COR-L47 (cell line): Measurements from ENCODE around the gene LOXHD1.

Source experiments
- DNase-seq: peaks from one replicate; lab custom pipeline; 2025; lab: John Stamatoyannopoulos, UW

LOXHD1 gene

DNA sequence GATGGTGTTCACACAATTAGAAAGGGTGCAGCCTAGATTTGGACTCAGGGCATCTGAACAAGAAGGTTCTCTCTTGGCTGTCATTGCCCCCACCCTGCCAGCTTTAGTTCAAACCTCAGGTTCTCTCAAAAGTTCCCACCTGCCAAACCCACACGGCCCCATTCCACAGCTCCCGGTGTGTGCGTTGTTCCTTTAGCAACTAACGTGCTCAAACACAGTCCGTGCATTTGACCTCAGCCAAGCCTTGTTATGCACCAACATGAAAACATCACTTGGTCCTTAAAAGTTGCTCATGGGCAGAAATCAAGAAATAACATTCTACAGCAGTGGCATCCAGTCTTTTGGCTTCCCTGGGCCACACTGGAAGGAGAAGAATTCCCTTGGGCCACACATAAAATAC lies 32.0 kb downstream of the LOXHD1 start:
- DNase-seq = no peak

DNA sequence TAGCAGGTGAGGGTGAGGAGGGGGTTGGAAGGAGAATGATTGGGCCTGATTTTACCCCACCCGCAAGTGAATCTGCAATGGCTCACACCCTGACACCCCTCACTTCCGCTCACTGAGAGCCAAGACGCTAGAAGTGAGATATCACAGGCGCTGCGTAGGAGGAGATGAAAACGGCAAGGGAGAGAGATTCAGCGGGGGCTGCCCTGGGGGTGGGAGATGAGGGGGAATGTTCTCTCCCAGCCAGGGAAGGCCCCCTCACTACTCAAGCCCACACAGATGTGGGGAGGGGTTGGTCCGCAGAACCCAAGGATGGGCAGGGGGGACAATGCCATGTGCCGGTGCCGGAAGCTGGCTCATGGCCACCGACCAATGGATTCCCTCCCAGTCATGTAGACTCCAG lies 32.9 kb downstream of the LOXHD1 start:
- no peak for DNase-seq

DNA sequence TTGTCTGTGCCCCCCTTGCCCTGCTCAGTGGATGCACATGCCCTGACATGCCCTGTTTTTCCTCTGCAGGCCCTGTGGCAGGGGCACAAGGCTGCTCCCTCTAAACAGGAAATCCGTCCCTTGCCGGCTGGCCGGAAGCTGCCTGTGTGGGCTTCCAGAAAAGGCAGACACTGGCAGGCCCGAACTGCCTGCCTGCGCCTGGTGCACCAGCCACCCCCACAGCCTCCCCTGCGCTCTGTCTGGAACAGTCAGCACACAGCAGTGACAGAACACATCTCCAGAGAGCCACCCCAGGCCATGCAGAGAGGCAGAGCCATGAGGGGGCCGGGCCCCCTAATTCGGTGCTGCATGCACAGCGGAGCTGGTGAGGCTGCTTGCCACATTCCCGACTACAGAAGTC lies 33.5 kb downstream of the LOXHD1 start:
- DNase-seq = no peak

DNA sequence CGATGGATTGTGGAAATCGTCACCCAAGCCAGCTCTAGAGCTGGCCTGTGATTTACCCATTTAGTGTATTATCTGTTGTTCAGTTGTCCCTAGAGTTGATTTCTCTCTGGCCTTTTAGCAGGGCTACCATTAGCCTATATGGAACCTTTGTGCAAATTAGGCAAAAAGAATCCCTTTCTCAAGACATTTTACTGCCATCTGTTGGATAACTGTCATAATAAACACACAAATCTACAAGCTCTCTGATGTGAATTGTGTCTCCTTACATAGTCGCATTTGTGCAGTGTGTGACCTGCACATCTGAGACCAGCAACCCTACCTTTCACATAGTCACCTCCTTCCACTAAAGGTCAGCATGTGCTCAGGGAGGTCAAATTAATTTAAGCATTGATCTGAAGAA lies 34.0 kb downstream of the LOXHD1 start:
- peak; percentile 51 for DNase-seq

DNA sequence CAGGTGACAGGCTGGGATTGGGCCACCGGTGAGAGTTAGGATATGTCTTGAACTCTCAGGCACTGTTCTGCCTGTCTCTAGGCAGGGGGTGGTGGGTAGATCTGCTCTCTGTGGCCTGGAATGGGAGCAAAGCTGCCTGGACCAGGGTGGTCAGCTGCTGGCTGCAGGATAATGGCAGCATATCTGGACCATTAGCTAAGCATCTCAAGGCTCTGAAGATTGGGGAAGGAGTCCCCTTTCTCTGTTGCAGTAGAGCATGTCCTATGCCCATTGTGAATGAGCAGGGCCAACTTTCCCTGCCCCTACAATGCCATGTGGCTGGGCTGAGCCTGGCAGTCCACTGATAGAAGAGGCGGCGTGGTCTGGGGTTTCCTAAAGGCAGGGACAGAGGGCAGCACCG lies 34.6 kb downstream of the LOXHD1 start:
- no peak for DNase-seq

DNA sequence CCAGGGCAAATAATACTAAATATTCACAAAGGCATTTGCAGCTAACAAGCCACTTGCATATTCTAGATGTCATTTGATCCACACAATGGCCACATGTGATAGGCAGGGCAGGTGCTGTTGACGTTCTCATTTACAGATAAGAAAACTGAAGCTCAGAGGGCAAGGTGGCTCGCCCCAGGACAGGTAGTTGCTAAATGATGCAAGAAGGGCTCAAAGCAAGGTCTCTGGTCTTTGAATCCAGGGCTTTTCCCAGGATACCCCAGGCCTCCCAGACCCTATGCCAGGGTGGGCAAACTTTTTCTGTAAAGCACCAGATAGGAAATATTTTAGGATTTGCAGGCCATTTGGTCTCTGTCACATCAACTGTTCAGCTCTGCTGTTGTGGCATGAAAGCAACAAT lies 35.1 kb downstream of the LOXHD1 start:
- no peak for DNase-seq

DNA sequence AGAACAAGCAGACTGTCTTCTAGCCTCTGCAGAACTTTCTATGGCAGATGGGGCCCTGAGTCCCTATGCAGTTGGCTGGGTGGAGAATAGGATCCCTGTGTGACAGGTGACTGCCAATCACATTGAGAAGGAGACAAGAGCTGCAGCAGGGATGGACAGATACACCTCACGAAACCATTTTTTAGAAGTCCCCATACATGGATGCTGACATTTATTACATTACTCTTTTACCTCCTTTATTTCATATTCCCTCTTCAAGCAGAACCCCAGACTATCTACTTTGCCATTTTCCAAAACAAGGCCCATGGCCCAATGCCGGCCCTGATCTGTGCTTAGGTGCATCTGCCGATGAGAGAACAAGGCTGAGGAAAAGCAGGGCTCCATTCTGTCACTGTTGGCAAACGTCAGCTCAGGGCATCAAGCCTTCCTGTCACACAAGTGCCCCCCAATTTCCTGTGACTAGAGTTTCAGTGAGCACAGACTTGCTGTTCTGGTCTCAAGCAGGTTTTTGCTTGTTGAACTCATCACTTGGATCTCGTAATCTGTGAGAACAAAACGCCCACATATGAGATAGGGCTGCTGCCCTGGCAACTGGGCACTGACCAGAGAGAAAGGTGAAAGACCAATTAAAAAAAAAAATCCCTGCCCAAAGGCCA lies 35.8 kb downstream of the LOXHD1 start:
- no peak for DNase-seq

DNA sequence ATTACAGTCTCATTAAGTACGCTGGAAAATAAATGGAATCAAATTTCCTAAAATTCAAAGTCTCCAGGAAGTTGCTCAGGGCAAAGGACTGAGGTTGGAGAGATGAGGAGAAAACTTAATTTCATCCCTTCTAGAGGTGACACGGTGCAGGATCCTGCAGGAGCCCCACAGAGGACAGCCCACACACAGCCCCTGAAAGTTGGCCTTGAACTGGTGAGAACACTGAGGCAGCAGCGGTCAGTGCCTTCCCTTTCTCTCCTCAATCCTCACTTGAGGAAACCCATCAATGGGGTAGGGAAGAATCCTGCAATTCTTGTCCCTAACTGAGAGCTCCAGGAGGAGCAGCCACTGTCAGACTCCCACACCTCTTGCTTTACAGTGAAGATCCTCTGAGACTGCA lies 37.5 kb downstream of the LOXHD1 start:
- DNase-seq = no peak

DNA sequence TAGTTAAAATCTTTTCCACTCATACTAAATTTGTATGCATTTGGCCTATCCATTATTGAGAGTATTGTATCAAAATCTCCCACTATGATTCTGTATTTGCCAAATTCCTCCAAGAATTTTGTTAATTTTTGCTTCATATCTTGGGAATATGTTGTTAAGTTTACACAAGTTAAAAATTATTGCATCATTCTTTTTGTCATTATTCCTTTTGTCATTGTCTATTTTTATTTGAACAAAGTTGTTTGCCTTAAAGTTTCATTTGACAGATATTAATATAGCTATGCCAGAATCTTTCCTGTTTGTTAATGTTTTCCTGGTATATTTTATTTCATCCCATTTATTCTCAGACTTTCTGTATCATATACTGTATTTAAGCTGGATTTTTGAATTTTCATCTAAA lies 41.3 kb downstream of the LOXHD1 start:
- DNase-seq = no peak

DNA sequence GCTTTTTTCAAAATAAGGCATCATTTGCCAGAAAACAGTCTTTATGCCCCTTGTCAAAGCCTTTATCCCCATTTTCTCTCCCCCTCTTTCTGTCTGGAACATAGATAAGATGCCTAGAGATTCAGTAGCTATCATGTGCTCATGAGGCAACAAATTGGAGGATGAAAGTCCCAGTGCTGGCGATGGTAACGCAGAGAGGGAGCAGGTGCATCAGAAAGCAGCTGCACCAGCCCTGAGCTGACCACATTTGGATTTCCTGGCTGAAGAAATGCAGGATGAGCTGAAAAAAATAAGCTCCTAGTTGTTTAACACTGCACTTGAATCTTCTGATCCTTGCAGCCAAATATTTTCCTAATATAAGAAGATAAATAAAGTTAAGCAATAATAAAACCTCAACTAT lies 48.0 kb downstream of the LOXHD1 start:
- DNase-seq = no peak

DNA sequence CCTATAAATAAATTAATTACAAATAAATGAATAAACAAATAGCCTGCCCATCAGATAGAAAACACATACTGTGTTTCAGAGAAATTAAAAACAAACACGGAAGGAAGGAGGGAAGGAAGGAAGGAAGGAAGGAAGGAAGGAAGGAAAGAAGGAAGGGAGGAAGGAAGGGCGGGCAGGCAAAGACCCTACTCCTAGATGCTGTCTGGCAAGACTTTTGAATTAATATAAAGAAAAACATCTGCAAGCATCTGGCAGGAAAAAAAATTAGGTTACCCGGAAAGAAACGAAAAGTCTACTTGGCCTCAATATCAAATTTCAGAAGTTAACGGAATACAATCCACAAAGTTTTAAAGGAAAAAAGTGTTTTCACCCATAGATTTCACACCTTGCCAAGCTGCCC lies 49.1 kb downstream of the LOXHD1 start:
- no peak for DNase-seq

DNA sequence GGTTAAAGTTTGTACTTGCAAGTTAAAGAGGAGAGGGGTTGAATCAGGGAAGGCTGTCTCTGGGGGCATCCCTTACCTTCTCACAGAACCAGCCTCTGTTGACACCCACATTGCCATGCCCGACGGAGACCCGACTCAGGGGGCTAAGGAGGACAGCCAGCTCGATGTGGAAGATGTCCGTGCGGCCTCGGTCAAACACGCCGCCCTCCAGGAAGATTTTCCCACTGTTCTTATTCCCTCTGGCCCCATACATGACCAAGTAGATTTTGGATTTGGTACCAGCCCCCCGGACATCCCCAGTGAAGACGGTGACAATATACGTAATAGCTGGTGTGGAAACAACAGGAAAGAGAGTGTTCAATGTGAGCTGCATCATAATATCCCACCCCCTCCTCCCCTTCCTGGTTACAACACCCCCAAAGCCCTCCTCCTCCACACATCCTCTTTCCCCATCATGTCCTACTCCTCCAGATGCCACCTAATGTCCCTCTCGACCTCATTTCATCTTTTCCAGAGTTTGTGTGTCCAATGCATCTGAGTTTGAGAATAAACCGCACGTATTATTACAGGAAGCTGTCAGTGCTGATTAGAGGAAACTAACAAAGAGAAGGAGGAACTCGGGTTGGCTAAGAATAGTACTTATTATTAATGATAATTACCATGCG lies 55.7 kb downstream of the LOXHD1 start:
- no peak for DNase-seq

DNA sequence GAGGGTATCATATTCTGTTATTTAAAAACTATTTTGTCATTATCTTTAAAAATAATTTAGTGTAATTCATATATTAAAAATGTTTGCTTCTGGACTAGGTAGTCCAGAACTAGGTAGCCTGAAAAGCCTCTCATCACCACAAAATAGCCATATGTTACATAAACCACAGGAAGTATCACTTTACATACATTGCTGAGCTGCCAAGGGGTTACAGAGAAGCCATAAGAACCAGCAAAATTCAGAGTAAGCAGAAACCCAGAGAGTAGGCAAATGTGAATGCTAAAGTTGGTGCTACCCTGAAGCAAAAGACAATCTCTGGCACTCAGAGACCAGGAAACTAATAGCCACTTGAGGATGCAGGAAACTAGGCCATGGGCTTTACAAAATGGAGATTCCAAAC lies 60.9 kb downstream of the LOXHD1 start:
- DNase-seq = no peak

DNA sequence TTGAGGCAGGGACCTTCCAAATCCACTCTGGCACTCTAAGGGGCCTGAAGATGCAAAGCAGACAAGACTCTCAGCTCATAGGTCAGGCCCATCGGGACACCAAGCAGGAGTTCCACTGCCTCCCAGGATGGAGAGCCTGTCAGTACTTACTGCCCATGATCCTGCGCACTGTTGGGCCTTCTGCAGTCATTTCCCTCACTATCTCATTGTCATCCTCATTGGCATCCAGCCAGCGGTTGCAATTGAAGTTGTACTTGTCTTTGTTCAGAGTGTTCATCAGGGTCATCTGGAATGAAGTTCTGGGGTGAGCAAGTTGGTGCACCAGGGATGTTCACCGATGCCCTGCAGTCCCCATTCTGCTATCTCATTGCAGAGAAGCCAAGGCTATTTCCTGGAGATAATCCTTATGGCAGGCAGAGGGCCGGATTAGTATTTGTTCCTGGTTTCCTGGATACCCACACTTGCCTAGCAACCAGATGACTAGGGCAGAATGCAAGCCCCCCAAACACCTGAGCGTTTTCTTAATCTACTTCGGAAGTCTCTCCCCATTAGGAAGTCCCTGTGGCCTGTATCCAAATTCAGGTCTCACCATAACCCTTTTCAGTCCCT lies 65.1 kb downstream of the LOXHD1 start:
- DNase-seq = no peak

DNA sequence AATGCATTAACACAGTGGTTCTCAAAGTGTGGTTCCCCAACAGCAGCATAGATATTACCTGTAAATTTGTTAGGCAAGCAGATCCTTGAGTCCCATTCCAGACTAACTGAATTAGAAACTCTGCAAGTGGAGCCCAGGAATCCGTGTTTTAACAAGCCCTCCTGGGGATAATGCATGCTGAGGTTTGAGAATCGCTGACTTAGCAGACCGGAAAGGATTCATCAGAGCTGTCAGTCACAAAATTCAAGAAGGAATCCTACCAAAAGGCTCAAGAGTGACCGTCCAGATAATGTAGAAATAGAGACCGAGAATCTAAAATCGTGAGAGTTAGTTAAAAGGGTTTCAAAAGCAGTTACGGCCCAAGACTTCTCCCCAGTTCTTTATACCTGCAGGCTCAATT lies 66.9 kb downstream of the LOXHD1 start:
- DNase-seq = no peak

DNA sequence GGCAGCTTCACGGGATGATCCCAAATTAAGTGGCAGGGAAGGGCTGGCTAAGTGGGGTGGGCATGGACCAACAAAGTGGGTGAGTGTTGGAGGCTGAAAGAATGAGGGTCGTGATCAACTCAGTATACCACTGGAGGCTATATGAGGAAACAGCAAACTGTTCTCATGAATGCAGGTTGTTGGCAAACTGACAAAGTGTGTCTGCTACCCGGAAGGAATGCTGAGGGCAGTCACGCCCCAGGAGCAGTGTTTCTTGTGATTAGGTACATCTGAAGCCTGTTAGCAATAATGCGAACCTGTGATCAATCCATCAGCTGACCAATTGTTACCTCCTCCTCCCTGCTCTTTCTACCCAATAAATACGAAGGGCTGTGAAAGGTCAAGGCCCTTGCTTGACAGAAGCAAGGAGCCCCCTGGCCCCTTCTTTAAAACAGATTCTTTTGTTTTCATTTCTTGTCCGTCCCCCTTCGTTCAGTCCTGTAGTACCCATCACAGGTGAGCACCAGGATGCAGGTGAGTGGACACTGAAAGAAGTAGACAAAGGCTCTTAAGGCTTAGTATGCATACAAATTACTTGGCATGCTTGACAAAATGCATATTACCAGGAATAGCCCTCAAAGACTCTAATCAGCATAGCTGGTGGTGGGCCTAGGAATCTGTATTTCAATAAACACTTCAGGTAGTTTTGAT lies 67.9 kb downstream of the LOXHD1 start:
- no peak for DNase-seq

DNA sequence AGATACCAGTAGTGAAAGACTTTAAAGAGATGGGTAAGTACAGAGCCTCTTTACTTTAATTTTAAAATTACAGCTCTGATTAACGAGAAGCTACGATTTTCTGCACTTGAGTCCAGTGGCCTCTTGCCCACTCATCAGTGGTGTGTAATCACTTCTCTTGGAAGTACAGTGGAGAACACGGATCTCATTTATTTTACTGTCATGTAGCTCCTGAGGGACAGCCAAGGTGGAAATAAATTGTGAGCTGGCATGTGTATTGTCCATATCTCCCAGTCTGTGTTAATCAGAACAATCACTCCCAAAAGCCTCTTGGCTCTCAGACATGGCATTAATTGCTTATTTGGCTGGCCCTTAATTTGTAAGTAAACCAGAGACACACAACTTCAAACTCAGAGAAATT lies 69.4 kb downstream of the LOXHD1 start:
- no peak for DNase-seq

DNA sequence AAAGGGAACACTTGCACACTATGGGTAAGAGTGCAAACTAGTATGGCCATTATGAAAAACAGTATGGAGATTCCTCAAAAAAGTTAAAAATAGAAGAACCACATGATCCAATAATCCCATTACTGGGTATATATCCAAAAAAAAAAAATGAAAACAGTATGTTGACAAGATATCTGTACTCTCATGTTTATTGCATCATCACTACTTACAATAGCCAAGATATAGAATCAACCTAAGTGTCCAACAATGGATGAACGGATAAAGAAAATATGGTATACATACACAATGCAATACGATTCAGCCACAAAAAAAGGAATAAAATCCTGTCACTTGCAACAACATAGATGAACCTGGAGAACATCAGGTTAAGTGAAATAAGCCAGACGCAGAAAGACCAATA lies 73.3 kb downstream of the LOXHD1 start:
- no peak for DNase-seq

DNA sequence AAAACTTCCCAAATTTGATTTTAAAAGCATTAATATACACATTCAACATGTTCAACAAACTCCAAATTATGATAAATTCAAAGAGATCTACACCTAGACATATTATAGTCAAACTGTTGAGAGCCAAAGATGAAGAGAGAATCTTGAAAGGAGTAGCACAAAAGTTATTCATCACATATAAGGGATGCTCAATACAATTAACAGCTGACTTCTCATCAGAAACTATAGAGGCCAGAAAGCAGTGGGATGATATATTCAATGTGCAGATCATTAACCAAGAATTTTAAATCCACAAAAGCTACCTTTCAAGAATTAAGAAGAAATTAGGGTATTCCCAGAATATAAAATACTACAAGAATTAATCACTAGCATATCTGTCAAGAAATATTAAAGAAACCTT lies 75.4 kb downstream of the LOXHD1 start:
- DNase-seq = no peak

DNA sequence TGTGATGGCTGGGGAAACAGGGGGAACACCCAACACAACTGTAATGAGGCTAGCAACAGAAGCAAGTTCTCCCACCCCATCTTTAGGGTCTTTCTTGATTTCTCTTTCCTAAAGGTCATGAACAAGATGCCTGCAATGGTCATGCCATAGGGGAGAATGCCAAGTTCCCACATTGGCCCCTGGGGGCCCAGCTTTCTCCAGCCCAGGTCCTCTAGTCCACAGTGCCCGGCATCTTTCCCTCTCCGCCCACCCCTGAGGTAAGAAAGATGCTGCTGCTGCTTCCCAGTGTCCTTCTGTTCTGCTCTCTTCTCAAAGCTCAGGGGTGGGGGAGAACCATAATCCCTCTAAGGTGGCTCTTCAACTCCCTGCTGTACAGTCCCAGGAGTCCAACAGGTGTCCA lies 78.0 kb downstream of the LOXHD1 start:
- no peak for DNase-seq

DNA sequence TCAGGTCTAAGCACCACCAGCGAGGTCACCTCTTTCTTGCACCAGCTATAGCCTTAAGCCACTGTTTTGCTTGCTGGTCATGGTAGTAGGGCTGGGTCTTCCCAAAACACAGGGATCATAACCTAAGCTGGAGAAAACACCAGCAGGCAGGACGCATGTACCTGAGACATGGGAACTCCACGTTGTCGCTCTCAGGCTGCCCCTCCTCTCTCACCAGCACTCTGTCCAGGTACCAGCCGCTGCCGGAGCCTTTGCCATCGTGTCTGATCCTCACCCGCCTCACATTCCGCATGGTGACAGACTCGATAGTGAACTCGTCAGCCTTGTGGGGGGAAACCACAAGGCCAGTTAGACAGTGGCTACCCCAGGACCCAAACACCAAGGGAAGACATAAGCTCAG lies 79.5 kb downstream of the LOXHD1 start:
- no peak for DNase-seq

DNA sequence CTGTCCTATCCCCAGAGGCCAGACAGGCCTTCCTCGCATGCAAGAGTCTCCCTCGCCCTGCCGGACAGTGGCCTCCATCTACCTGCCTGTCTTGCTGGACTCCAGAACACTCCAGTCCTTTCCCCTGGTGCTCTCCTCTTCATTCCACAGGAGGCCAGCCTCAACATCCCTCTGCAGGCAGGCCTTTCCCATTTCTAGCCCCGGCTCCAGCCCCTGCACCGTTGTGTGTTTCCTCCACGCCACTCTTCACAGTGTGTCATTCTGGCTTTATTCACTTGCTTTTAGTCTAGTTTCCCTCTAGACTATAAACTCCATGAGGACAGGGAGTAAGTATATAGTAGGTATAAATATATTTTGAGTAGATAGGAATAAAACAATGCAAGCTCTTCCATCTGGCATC lies 81.2 kb downstream of the LOXHD1 start:
- DNase-seq = no peak

DNA sequence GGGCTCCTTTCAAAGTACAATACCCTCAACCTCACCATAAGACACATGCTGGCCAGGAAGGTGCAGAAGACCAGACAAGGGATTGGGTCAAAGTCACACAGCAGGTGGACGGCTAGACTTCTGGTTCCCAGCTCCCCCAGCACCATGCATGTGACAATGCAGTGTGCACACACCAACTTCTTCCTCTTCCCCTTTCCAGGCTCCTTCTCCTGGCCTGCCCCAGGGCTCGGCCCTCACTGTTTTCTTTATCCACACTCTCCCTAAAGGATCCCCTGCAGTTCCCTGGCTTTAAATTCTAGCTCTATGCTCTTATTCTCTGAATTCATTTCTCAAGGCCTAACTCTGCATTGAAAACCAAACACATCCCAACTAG lies 82.3 kb downstream of the LOXHD1 start:
- no peak for DNase-seq
